ENCODE results near the gene SPIRE2.
A peak's percentile ranks its signal among the peaks of the same experiment; 100 is the strongest.
"Not testable (repeated sequence)": the region's sequence is repeated elsewhere in the genome, so short reads cannot be mapped to it uniquely, and the experiment has no call there.

Gene SPIRE2

DNA sequence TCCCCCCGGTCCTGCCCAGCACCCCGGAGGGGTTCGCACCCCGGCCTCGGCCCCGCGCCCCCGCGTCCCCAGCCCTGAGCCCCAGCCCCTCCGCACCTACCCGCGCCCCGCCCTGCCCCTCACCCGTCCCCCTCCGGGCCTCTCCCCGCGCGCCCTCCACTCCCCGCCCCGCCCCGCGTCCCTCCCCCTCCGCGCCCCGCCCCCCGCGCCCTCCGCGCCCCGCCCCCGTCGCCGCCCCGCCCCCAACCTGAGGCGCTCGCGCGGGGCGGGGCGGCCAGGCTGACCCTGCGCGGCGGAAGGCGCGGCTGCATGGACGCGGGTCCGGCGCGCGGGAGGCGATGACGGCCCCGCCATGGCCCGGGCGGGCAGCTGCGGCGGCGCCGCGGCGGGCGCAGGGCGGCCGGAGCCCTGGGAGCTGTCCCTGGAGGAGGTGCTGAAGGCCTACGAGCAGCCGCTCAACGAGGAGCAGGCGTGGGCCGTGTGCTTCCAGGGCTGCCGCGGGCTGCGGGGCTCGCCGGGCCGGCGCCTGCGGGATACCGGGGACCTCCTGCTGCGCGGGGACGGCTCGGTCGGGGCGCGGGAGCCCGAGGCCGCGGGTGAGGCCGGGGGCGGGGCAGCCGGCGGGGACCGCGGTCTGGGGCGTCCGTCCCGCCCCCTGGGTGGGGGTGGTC is at the start of gene SPIRE2:
TSS of gene SPIRE2 (plus strand) at position 277 of the 671 bp plus-strand sequence. CDS start at position 353, 76 bp downstream.
- DNase-seq, result peak; percentile 22

DNA sequence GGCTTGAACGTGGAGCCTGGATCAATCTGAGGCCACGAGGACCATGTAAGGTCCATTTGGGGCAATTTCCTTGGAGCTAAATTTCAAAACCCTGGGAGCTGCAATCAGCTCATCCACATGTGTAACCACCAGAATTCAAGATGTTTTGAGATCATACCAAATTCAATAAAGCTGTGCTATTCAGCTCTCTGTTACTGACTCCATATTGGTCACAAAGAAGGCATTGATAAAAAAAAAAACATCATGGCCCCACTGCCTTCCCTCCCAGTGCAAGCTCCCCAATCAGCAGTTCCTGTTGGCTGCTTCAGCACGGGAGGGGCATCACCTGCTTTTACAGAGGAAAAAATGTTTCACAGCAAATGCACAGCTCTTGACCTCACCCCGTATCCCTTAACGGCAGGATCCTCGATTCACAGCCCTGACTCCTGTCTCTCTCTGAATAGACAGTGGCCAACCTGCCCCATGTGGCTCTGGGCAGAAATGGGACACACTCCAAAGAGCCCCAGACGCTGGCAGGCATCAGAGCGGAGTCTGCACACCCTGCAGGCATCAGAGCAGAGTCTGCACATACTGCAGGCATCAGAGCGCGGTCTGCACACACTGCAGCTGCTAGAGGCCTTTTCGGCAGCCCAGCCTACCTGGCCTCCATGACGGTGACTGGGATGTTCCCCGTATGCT is 48.9 kb upstream of the SPIRE2 start:
- DNase-seq, result no peak

DNA sequence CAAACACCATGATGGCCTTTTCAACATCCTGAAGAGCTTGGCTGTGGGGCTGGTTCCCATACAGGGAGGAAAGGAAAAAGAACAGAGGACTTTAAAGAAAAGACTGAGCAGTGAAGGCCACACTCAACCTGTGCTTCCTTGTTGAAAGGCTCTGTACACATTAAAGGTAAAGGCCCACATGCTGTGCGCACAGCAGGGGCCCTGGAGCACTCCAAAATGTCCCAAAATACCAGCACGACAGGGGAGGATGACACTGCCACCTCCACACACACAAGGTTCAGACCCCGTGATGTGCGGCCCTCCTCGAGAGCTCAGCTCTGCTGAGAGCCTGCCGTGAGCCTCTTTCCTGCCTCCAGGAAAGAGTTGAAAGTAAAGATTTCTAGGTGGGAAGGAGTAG is 48.4 kb upstream of the SPIRE2 start:
- DNase-seq, result no peak

DNA sequence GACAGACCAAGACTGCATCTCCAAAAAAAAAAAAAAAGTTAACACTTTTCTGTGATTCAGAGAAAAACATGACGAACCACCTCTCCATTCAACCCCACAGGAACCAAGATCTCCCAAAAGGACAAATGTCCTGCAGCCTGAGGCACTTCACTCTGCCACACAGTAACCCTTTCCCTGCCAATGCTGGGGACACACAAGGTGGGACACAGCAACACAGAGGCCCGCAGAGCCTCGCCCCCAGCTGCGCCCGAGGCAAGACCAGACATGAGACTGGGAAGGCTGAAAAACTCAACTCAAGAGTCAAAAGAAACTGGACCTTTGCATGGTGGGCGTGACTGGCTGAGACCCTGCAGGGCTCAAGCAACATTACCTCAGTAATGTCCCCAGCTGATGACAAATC is 45.8 kb upstream of the SPIRE2 start:
- DNase-seq, result no peak

GRCh38 chr16:89783952-89784351 is 44.3 kb upstream of the SPIRE2 start:
- not testable (repeated sequence) for DNase-seq

DNA sequence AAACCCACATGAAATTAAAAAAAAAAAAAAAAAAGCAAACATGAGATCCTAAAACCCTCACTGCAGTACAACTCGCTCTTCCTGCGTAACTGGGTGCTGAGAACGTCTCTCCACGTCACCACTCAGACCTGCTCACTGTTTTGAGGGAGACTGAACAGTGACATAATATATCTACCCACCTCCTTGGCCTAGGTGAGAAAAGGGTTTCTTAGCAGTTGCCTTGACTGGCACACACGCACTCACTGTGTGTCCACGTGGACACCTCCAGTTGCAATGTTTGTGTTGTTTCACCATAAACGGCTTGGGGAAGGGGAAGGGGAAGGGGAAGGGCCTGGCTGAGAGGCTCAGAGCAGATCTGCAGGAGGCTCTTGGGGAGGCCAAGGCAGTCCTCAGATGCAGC is 43.9 kb upstream of the SPIRE2 start:
- DNase-seq, result no peak

GRCh38 chr16:89785523-89786155 is 42.6 kb upstream of the SPIRE2 start:
- DNase-seq, result no peak

DNA sequence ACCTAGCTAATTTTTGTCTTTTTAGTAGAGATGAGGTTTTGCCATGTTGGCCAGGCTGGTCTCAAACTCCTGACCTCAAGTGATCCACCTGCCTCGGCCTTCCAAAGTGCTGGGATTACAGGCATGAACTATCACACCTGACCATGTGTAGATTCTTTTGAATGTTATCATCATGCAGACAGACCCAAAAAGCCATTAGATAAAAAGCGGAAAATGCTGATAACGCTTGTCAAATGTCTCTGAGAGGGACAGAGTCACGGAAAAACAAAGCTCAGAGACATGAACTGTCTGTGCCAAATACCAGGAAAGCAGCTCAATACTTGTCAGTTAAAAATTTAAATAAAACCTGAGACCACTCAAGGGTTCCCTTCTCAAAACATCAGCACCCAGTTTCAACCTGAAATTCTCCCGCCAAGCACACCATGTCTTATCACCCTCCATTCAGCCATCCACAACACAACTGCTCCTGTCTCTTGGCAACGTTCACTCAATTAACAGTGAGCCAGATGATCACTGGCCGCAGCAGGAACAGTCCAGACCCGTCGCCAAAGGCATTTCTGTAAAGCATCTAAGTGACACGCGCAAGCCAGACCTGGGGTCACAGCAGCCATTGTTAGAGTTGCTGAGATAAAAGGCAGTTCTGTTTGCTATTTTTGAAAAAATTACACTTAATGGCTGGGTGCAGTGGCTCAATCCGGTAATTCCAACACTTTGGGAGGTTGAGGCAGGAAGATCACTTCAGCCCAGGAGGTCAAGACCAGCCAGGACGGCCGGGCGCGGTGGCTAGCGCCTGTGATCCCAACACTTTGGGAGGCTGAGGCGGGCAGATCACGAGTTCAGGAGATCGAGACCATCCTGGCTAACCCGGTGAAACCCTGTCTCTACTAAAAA is 41.6 kb upstream of the SPIRE2 start:
- DNase-seq, result no peak

DNA sequence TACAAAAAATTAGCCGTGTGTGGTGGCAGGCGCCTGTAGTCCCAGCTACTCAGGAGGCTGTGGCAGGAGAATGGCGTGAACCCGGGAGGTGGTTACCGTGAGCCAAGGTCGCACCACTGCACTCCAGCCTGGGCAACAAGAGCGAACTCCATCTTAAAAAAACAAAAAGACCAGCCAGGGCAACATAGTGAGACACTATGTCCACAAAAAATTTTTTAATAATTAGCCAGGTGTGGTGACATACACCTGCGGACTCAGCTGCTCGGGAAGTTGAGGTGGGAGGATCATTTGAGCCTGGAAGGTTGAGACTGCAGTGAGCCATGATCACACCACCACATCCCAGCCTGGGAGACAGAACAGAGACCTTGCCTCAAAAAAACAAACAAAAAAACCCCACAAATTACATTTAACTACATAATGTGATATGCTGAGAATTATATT is 40.9 kb upstream of the SPIRE2 start:
- DNase-seq, result no peak

- no peak for DNase-seq
Measured at GRCh38 chr16:89791278-89791995, 36.8 kb upstream of the SPIRE2 start.

DNA sequence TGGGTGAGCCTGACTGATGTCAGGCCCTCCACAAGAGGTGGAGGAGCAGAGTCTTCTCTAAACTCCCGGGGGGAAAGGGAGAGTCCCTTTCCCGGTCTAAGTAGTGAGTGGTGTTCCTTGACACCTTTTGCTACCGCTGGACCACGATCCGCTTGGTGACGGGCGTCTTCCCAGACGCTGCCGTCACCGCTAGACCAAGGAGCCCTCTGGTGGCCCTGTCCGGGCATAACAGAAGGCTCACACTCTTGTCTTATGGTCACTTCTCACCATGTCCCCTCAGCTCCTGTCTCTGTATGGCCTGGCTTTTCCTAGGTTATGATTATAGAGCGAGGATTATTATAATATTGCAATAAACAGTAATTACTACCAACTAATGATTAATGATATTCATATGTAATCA is 35.2 kb upstream of the SPIRE2 start:
- DNase-seq, result not testable (repeated sequence)

DNA sequence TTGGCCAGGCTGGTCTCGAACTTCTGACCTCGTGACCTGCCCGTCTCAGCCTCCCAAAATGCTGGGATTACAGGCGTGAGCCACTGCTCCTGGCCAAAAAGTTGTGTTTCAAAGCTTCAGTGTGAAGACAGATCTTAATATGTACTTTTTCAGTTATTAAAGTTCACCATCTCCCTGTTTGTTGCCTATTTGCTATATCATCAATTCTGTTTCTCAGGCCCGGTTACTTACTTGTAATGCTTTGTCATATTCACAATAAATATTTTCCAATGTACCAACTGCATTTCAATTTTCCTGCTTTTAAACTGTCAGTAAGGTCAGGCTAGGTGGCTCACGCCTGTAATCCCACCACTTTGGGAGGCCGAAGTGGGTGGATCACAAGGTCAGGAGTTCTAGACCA is 34.3 kb upstream of the SPIRE2 start:
- no peak for DNase-seq

DNA sequence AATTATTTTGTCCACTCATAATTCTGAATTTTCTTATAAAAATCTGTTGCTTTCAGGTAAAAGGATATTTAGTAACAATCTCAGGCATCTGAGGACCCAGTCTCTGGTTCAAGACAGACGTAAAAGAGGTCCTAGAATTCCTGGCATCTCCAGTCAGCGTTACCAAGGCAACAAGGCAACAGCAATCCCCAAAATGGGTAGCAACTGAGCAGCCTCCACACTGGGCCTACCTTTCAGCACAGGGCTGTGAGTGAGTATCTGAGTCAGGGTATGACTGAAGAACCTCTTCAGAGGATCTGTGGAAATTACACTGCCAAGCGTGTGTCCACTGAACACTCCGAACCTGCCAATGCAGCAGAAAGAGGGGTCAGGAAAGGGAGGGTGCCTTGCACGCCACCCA is 32.6 kb upstream of the SPIRE2 start:
- no peak for DNase-seq

DNA sequence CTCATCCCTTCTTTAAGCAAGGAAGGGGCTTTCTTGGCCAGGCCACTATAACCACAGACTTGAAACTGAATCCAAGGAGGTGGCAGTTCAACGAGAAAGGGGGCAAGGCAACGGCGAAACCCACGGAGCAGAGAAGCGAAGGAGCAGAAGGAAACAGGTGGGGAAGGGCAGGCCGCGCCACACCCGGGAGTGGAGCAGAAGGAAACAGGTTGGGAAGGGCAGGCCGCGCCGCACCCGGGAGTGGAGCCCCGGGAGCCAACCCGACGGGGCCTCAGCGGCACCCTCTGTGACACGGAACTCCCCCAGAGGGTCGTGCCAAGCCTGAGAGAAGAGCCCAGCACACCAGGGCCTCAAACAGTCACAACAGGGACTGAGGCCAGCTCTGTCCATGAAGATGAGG is 32.2 kb upstream of the SPIRE2 start:
- DNase-seq, result no peak

- DNase-seq, result no peak
Measured at GRCh38 chr16:89798126-89798525, 30.1 kb upstream of the SPIRE2 start.

- no peak for DNase-seq
Measured at GRCh38 chr16:89798832-89799370, 29.4 kb upstream of the SPIRE2 start.

- DNase-seq, result no peak
Measured at GRCh38 chr16:89801800-89802199, 26.5 kb upstream of the SPIRE2 start.

DNA sequence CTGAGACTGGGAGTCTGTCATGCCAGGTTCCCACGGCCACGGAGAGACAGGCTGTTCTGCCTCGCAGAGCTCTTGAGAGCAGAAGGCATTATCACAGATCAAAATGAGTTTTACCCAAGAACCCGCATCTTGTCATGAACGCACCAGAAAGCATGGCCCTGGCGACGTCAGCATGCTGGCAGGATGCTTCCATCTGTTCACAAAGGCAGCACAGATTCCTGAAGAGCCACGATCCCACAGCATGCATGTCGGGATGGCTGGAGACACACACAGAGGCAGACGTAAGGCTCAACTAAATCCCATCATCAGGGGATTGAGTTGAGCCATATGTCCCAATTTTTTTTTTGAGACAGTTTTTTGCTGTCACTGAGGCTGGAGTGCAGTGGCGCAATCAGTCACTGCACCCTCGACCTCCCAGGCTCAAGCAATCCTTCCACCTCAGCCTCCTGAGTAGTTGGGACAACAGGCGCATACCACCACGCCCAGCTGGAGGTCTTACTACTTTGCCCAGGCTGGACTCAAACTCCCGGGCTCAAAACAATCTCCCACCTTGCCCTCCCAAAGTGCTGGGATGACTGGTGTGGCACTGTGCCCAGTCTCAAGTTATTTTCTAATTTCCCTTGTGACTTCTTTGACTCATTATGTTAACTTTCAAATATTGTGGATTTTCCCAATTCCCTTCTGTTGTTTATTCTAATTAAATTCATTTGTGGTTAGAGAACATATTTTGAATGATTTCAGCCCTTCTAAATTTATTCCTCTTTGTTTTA is 23.0 kb upstream of the SPIRE2 start:
- DNase-seq, result no peak

- DNase-seq, result not testable (repeated sequence)
Measured at GRCh38 chr16:89806589-89807193, 21.6 kb upstream of the SPIRE2 start.

GRCh38 chr16:89808475-89808874 is 19.8 kb upstream of the SPIRE2 start:
- DNase-seq, result no peak

DNA sequence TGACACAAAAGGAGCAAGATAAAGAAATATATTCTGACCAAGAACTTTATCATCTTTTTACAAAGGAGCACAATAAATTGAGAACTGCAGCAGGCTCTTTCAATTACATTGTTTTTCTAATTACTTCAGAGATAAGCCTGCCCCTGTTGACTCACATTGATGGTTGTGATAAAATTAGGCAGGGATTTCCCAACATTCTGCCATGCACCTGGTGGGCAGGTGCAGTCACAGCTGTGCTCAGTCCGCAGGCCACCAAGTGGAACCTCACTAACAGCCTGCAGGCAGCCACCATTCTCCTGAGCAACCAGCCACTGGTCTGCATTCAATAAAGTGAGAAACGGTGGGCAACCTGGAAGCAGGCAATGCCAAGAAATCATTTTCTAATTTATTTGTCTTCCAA is 17.0 kb upstream of the SPIRE2 start:
- no peak for DNase-seq
